ENCODE data around the gene USH2A.

USH2A gene

DNA sequence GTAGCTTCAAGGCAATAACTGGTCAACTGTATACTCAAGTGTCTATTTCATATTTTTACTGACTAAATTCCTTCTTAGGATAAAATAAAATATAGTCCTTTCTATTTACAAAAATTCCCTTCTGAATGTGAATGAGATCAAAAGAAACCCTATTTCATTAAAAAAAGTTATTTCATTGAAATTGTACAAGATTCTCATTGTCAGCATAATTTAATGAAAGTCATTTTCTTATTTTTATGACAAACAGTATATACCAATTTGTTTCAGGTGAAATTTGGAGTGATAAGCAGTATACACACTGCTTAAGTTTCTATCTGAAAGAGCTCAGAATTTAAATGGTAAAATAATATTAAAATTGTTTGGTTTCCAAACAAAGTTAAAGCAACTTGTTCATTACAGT, 269.2 kb downstream of the USH2A start:
- TF ChIP-seq, protein P1, sequence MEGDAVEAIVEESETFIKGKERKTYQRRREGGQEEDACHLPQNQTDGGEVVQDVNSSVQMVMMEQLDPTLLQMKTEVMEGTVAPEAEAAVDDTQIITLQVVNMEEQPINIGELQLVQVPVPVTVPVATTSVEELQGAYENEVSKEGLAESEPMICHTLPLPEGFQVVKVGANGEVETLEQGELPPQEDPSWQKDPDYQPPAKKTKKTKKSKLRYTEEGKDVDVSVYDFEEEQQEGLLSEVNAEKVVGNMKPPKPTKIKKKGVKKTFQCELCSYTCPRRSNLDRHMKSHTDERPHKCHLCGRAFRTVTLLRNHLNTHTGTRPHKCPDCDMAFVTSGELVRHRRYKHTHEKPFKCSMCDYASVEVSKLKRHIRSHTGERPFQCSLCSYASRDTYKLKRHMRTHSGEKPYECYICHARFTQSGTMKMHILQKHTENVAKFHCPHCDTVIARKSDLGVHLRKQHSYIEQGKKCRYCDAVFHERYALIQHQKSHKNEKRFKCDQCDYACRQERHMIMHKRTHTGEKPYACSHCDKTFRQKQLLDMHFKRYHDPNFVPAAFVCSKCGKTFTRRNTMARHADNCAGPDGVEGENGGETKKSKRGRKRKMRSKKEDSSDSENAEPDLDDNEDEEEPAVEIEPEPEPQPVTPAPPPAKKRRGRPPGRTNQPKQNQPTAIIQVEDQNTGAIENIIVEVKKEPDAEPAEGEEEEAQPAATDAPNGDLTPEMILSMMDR (IDR thresholded peaks at IDR 0.05), result no peak

DNA sequence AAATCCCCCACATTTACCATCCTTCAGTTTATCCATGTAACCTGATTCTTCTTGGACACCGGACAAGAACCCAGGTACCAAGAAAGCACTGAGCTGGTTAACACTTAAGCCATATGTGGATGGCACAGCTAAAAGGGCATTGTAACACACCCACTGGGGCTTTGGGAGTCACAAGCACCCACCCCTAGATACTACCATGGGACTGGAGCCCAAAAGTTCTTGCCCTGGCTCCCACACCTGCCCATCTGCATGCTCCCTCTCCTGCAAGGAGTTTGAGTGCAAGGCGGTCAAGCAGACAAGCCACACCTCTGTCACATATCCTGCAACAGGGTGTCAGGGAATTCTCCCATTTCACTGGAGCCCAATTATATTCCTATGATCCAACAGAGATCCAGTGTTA, 270.1 kb downstream of the USH2A start:
- TF ChIP-seq, protein P1 (IDR thresholded peaks at IDR 0.05), result no peak

DNA sequence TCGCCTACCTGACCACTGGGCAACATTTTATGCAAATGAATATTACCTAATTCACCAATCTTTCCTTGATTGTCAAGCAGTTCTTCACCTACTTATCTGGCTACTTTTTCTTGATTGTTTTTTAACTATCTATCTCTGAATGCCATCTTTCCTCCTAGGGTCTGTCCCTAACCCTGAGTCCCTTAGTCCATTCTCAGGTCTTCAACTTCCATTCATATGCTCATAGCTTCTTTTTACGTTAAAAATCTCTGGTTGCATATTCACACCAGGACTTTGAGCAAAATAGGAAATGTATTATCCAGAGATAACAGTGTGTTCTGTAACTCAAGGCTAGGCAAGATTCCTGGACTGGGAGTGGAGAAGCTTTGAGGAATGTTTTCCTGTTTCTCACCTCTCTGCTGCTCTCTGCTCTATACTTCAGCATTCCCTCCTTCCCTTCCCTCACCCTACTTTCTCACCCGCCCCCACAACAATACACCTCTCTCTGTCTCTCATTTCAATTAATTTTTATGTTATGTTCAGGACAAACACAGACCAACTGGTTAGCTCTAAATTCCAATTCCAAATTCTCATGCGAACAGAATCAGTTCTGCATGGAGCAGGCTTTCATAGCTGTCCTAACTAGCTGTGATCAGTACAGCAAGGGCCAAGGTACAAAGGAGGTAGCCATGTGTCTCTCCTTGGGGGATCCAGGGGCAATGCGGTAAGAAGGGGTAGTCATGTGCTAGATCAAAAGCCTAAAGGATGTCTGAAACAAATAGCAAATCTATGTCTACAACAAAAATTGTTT, 278.4 kb downstream of the USH2A start:
- TF ChIP-seq, protein P1 (IDR thresholded peaks at IDR 0.05), result no peak

DNA sequence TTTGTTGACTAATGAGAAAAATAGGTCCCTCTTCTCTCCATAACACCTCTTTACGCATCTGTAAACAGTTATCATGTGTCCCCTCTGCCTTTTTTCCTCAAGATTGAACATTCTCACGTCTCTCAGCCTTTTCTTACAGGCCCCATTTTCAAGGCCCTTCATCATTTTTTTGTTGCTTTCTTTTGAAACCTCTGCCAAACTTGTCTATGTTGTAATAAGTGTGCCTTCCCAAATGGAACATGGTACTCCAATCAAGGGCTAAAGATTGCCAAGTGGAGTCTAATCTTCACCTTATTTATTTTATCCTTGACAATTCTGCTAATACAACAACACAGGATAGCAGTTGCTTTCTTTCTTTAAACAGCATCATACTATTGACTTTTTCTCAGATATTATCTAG, 280.3 kb downstream of the USH2A start:
- TF ChIP-seq, protein P1 (IDR thresholded peaks at IDR 0.05), result no peak

DNA sequence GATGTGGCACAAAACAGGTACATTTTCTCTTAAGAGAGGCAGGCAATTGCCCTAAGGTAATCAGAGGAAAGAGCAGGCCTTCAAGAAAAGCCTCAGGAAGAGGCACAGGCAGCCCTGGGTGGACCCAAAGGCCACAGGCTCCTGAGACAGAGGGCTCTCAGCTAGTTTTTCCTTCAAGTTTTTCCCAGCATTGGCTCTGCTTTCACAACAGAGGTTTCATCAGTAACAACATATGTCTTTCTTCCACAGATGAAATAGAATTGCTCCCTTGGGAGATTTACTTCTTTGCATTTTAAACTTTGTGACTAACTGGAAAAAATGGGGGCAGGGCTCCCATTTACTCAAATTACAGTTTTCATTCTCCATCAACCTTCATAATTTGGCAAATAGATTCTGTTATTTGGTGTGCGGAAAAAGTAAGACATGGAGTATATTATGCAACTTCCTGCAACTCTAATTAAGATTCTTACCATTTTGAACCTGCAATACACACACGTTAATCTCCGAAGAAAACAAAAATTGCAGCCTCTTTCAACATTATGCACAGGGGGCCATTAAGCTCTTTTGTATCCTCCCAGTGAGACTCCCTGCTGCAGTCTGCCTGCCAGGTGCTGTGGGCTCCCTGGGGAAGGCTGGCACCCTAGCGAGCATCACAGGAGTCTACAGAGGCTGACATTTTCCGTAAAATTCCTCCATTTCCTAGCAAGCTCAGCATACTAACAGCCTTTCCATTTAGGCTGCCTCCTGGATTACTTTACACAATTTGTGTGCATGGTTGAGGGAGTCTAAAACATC, 282.3 kb downstream of the USH2A start:
- TF ChIP-seq, protein P1 (IDR thresholded peaks at IDR 0.05), result no peak

DNA sequence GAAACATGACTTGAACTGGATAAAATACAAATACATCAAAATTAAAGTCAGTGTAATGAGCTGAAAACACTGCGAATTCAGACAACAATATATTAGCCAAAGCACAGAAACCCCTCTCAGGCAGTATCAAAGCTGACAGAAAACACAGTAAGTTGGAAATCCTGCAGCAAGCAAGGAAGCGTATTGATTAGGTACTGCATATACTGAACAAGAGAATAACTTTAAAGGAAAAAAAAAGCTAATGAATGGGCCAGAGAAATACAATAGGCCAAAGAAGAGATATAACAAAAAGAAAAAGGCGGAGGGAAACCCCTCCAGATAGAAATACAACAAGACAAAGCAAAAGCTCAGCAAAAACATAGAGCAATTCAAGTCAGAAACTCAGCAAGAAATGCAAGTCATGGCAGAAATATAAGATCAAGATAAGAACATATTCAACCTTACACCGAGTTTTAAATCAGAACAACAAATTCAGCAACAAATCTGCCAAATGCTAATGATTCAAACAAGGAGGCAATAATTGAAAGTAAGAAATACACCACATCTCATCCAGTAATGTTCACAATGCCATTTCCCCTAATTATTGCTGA, 299.0 kb downstream of the USH2A start:
- TF ChIP-seq, protein P1 (IDR thresholded peaks at IDR 0.05), result no peak

DNA sequence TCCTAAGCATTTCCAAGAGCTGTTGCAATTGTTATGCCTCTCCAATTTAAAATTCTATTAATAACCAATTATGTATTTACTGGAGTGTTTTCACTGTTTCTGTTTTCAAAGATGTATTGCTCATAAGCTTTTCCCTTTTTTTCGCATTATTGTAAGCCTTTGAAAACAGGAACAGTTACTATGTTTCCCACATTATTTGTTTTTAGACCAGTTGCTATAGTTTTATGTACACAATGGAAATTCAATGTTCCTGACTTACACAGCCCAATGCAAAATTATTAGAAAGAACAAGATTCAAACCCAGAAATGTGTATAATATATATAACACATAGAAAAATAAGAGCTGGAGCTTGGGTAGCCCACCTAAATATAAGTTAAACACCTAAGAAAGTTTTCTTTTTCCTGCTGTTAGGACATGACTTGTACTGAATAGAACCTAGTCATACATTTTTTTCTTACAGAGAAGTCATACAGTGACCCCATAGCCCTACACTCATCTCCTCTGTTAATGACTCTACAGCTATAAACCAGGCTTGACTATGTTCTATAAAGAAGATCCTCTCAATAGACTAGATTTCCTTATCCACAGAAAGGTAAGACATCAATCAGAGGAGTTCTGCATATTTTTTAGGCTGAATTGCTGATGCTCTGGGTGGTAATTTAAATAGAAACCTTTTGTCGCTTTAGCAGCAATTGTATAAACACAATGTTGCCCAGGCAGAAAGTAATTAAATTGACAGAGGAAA, 299.6 kb downstream of the USH2A start:
- TF ChIP-seq, protein P1 (IDR thresholded peaks at IDR 0.05), result no peak

Measured in LNCAP (cell line).